ENCODE data around the gene RNF26.
A peak's percentile ranks its signal among the peaks of the same experiment; 100 is the strongest.

The RNF26 gene

GRCh38 chr11:119347940-119348605, 13.7 kb downstream of the RNF26 start:
- TF ChIP-seq CTCF (IDR thresholded peaks at IDR 0.05) = no peak
- TF ChIP-seq ZFX (IDR thresholded peaks at IDR 0.05; ENCODE audit: borderline replicate concordance) = no peak
- H3K27ac ChIP-seq = no peak overlapping the region

- TF ChIP-seq ZFX (IDR thresholded peaks at IDR 0.05; ENCODE audit: borderline replicate concordance) (no peak), CTCF (IDR thresholded peaks at IDR 0.05) (no peak)
- H3K27ac ChIP-seq = no peak overlapping the region
Observed at GRCh38 chr11:119350302-119350701, 16.0 kb downstream of the RNF26 start.

DNA sequence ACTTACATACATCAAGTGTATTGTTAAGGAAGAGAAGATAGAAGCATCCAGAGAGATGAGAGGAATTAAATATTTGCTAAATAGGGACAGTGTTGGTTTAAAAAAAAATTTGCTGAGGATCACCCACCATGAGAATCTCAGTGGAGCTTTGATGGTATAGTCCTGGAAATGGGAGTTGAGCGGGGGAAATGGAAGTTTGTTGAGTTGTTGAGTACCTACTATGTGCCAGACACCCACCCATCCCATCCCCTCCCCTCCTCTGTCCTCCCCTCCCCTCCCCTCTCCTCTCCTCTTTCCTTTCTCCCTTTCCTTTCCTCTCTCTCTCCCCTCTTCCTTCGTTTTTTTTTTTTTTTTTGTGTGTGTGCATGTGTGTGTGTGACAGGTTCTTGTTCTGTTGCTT, 16.9 kb downstream of the RNF26 start:
- H3K27ac ChIP-seq = no peak overlapping the region

GRCh38 chr11:119352857-119353260, 18.5 kb downstream of the RNF26 start:
- TF ChIP-seq ZFX (IDR thresholded peaks at IDR 0.05; ENCODE audit: borderline replicate concordance) = no peak
- TF ChIP-seq CTCF (IDR thresholded peaks at IDR 0.05) = no peak
- H3K27ac ChIP-seq = peak overlapping the region; percentile 30; the same call in 1 of the 2 replicates

More for the DNA sequence above, 16.9 kb downstream of the RNF26 start:
- TF ChIP-seq CTCF (IDR thresholded peaks at IDR 0.05) (no peak), ZFX (IDR thresholded peaks at IDR 0.05; ENCODE audit: borderline replicate concordance) (no peak)

GRCh38 chr11:119355091-119355843, 20.9 kb downstream of the RNF26 start:
- TF ChIP-seq CTCF (IDR thresholded peaks at IDR 0.05) = no peak
- no peak for TF ChIP-seq ZFX (IDR thresholded peaks at IDR 0.05; ENCODE audit: borderline replicate concordance)

GRCh38 chr11:119356349-119357031, 22.2 kb downstream of the RNF26 start:
- peak overlapping the region; percentile 70 for H3K27ac ChIP-seq

More at GRCh38 chr11:119355091-119355843, 20.9 kb downstream of the RNF26 start:
- H3K27ac ChIP-seq = peak overlapping the region; percentile 31

More at GRCh38 chr11:119356349-119357031, 22.2 kb downstream of the RNF26 start:
- TF ChIP-seq CTCF (IDR thresholded peaks at IDR 0.05) = peak; percentile 93
- TF ChIP-seq ZFX (IDR thresholded peaks at IDR 0.05; ENCODE audit: borderline replicate concordance) = no peak
